Raji (cell line): ENCODE results near the gene FBXO48.
A peak's percentile ranks its signal among the peaks of the same experiment; 100 is the strongest.

ENCODE experiments used
- POLR2A ChIP-seq: IDR thresholded peaks from 2 replicates; pipeline ENCODE4 v1.6.1; 2011; ENCODE audit warnings: low read depth, low read length, control low read depth; ENCODE audit not compliant: insufficient read depth

FBXO48 gene

DNA sequence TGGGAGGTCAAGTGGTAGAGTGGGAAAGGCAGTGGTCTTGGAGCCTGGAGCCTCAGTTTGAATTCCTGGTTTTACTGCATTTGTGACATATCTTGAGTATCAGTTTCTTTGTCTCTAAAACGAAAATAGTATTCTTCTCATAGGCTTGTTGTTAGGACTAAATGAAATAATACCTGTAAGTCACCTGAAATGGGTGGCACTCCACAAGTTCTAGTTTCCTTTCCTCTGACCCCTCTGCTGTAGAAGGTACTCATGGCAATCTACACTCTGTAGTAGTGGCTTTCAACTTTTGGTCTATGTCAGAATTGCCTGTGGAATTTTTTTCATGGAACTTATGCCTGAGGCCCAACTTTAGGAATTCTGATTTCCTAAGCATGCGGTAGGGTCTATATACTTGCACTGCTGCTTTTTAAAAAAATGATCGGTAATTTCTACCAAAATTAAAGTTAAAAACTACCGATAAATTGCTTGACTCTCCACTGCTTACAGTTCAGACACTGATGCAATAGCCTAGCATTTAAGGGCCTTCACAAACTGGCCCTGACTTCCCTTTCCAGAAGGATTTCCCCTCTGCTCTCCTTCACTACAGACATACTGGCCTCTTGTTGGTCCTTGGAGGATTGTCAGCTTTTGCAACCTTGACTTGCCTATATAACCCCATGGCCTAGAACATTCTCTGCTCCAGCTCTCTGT, 54.8 kb downstream of the FBXO48 start:
- TF ChIP-seq POLR2A = 0 out of 2 replicates have a peak, but pooled peaks have one; percentile 10

- peak; percentile 36; the same call in 1 of the 2 replicates for TF ChIP-seq POLR2A
Observed at GRCh38 chr2:68411397-68412126, 55.5 kb downstream of the FBXO48 start.
